ENCODE measurements around the gene CLDND2.

The CLDND2 gene

GRCh38 chr19:51357952-51358351 lies 10.9 kb downstream of the CLDND2 start:
- DNase-seq (ENCODE audit: insufficient read length, low spot score) (no peak), FAIRE-seq (no peak)

GRCh38 chr19:51356159-51356801 lies 12.5 kb downstream of the CLDND2 start:
- FAIRE-seq (no peak), DNase-seq (ENCODE audit: insufficient read length, low spot score) (no peak)

- no peak for FAIRE-seq
- no peak for DNase-seq (ENCODE audit: insufficient read length, low spot score)
Observed at GRCh38 chr19:51354742-51355148, 14.1 kb downstream of the CLDND2 start.

DNA sequence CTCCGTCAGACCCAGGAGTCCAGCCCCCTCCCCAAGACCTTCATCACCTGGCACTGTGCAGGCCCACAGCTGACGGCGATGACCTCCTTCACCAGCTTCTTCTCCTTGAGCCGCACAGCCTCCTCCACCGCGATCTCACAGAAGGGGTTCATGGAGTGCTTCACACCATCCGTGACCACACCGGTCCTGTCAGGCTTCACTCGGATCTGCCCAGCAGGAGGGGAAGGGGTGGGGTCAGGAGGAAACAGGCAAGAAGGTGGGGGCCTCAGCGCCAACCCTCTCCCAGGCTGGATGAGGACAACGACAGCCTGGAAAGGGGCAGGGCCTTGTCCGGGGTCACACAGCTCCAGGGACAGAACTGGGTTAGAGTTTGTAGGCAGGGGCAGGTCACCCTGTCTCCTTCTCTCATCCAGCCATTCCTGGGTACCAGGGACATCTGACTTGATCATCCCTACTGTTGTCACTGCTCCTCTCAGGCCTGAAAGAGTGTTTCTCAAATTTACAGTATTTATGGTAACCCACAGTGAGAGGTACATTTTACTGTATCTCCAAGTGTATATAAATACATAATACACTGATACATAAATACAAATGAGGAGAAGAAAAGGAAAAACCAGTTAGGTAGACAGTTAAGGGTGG lies 14.6 kb downstream of the CLDND2 start:
- no peak for FAIRE-seq
- DNase-seq (ENCODE audit: insufficient read length, low spot score), result no peak

DNA sequence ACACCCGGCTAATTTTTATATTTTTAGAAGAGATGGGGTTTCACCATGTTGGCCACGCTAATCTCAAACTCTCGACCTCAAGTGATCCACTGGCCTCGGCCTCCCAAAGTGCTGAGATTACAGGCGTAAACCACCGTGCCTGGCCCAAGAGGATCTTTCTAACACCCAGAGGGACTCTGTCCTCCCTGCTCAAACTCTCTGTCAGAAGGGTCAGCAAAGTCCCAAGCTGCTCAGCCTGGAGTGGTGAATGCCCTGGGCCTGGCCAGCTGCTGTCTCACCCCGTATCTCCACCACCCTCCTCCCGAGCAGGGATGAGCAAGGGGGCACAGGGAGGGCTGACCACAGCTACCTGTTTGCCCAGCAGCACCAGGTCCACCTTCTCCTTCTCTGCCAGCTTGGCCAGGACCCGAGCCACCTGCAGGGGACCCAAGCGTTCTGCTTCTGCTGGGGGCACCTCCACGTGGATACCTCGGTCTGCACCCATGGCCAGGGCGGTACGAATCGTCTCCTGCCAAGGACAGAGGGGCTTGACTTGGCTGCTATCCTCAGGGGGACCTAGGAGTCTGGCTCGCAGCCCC lies 15.9 kb downstream of the CLDND2 start:
- FAIRE-seq (no peak), DNase-seq (ENCODE audit: insufficient read length, low spot score) (no peak)

- DNase-seq (ENCODE audit: insufficient read length, low spot score), result no peak
- no peak for FAIRE-seq
Observed at GRCh38 chr19:51351266-51351990, 17.4 kb downstream of the CLDND2 start.

DNA sequence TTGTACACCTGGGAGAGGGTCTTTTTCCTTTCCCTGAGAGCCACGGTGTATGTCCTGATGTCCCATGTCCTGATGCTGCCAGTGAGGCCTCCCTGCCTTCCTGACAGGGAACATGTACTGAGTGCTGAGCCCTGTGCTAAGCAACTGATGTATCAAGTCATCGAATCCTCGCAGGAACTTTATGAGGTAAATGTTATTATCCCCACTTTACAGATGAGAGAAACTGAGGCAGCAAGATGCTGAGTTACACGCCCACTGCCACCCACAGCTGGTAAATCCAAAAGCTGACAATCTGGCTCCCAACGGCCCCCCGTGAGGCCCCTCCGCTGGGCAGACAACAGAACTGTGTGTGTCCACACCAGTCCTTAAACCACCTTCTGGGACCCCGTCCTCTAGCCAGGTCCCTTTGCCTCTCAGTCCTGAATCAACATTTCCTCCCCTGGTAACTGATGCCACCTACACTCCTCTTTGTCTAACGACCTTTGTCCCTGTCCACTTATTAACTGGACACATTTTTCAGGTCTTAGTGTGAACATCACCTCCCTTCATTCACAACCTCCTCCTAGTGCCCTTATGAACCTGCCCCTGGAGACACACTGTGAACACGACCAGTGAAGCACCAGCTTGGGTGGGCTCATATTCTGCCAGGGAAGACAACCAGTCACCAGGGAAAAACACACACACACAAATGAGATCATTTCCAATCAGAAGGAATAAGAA lies 21.4 kb downstream of the CLDND2 start:
- DNase-seq (ENCODE audit: insufficient read length, low spot score) (no peak), FAIRE-seq (no peak)

GRCh38 chr19:51346742-51347141 lies 22.1 kb downstream of the CLDND2 start:
- DNase-seq (ENCODE audit: insufficient read length, low spot score) (no peak), FAIRE-seq (no peak)

- no peak for DNase-seq (ENCODE audit: insufficient read length, low spot score)
- no peak for FAIRE-seq
Observed at GRCh38 chr19:51345076-51345620, 23.7 kb downstream of the CLDND2 start.

DNA sequence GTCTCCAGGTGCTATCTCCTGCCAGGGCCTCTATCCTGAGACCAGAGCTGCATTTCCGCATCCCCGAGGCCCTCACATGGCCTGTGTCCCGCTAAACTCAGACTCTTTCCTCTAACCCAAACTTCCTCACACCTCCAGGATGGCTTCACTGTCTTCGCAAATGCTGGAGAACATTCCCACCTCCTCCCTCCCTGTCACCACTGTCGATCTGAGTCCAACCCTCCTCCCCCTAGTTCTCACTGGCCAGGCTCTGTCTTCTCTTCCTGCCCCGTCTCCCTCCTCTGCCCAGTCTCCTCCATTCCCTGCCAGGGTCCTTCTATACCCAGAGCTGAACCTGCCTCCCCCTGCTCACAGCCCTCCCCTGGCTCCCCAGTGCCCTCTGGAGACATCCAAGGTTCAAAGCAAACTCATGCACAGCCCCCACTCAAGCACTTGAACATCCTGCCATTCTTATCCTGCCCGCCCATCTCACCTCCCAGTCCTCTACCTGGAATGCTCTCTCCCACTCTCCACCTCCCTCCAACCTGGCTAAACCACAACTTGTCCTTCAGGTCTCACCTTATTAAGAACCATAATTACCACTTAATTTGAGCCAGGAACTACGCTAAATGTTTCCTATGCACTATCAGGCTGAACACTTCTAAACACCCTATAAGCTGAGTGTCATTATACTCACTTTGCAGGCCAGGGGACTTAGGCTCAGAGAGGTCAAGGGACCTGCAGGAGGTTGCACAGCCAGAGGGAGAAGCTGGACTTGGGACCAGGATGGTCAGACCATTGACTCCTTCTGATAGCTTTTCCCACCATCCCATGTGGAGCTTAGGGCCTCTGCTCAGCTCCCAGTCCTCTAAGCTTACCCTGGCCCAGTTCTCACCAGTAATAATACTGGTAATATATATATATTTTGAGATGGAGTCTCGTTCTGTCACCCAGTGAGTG lies 25.9 kb downstream of the CLDND2 start:
- DNase-seq (ENCODE audit: insufficient read length, low spot score) (no peak), FAIRE-seq (no peak)

- DNase-seq (ENCODE audit: insufficient read length, low spot score), result no peak
- FAIRE-seq, result no peak
Observed at GRCh38 chr19:51341976-51342580, 26.7 kb downstream of the CLDND2 start, which contains the start of gene VSIG10L. Gene VSIG10L, minus strand, starts transcription at chr19:51342139. Its CDS starts 15 bp downstream, at chr19:51342124.

- FAIRE-seq (no peak), DNase-seq (ENCODE audit: insufficient read length, low spot score) (no peak)
Observed at GRCh38 chr19:51341066-51341465, 27.7 kb downstream of the CLDND2 start.

GRCh38 chr19:51339687-51340656 lies 28.8 kb downstream of the CLDND2 start:
- FAIRE-seq, result peak; percentile 89

DNA sequence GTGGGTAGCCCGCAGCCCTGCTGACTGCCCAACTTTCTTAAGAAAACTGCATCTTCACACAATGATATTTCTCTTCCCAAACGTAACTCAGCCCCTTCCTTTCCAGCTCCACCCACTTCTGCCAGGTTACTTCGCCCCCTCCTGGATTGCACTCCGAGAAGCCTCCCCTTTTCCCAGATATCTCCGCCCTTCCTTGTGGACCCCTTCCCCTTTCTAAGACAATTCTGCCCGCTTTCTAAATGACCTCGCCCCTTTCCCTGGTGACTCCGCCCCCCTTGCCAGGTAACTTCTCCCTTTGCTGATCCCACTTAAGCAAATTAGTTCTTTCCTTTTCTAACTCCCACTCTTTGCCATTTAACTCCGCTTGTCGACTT lies 29.5 kb downstream of the CLDND2 start:
- FAIRE-seq, result no peak
- no peak for DNase-seq (ENCODE audit: insufficient read length, low spot score)

More at GRCh38 chr19:51339687-51340656, 28.8 kb downstream of the CLDND2 start:
- peak; percentile 91 for DNase-seq (ENCODE audit: insufficient read length, low spot score)

DNA sequence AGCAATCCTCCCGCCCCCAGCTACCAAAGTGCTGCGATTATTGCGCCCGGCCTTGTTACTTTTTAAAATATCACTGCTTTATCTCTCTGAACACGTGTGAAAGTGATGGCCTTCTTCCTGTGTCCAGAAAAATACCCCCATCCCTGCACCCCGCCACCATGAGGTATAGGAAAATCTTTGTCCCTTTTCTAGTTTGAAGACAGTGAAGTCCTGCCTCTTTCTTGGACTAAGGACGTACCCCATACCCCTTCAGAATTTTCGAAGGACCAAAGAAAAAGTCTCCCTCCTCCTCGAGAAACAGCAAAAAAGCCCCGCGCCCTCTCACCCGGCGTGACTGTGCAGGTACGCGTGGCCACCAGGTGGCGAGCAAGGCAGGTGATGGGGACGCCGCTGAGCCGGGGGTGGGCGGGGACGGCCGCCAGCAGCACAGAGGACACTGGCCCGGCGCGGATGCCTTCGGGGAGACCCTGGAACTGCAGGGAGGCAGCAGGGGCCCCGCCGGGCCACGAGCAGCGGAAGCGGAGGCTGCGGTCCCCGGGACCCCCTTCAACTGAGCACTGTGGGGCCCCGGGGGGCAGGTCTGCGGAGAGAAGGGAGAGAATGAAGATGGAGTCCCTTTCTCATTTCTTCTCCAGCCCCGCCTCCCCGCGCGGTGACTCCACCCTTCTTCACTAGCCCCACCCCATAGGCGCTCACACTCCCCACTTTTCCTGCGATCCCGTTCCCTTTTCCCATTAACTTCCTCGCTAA lies 30.1 kb downstream of the CLDND2 start:
- FAIRE-seq, result peak; percentile 88
- DNase-seq (ENCODE audit: insufficient read length, low spot score), result peak; percentile 88

DNA sequence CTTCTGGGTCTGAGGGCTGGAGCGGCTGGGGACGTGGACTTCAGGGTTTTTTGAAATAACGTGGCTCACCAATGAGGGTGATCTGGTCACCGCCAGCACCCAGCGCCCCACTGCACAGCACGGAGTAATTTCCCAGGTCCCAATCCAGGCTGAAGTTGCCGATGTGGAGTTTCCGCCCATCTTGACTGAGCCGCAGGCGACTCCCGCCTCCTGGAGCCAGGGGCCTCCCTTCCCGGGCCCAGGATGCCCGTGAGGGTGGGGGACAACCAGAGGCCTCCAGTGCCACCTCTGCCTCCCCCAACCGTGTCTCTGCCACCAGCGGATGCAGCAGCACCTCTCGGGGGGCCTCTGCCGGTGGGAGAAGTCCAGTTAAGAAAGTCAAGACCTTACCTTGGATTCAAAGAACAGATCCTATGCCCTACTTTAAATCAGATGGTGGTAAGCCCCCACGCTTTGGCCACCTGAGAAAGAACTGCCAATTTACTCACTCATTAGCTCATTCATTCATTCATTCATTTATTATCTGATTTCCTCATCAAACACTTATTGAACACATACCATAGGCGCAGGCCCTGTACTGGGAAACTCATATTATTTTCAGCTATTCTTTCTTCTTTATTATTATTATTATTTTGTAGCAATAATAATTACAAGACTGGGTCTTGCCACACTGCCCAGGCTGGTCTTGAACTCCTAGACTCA lies 30.8 kb downstream of the CLDND2 start:
- FAIRE-seq (no peak), DNase-seq (ENCODE audit: insufficient read length, low spot score) (no peak)
